Measurements from ENCODE around the gene PTPRK. TPM values are rescaled to one million over a fixed set of nuclear protein-coding genes. Genes with fewer than 3 reads are reported as not detected.

Gene PTPRK
- total and polyA plus RNA-seq, 9 of the 15 experiments (the other 6 are each of a cell fraction or from before 2014, with no cell fraction given): 0.04 to 0.51 TPM; not detected in 7

DNA sequence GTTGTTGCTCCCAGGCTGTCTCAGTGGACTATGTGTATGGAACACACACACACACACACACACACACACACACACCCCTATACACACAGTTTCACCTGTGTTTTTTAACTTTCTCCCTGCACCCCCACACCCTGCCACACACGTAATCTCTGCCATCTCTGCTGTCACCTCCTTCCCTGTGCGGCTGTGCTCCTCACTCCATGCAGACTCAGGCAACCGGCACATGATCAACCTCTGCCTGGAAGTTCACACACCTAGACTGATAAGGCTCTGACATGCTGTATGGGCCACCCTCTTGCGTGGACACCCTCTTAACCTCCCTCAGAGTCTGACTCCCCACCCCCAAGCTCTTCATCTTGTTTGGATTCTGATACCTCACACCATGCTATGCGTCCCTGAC is 467.3 kb downstream of the PTPRK start:
- no peak for FAIRE-seq
- H3K4me2 ChIP-seq (ENCODE audit: insufficient read depth, low read length): no peak overlapping the region
- H2AFZ ChIP-seq (ENCODE audit: low read depth, low read length): no peak overlapping the region
- no peaks in the 10 kb centered on the region for H3K9me1 ChIP-seq (ENCODE audit: control insufficient read depth, insufficient read depth, low read length)
- H3K79me2 ChIP-seq (ENCODE audit: control insufficient read depth, insufficient read depth, low read length): no peaks in the 10 kb centered on the region
- TF ChIP-seq ZNF551 (CRISPR knock-in tag; IDR thresholded peaks at IDR 0.05): no peak
- TF ChIP-seq HNRNPUL1 (IDR thresholded peaks at IDR 0.05; ENCODE audit: low read length): no peak
- TF ChIP-seq HDAC6 (IDR thresholded peaks at IDR 0.05; ENCODE audit: low read depth, low read length): no peak
- no peak for TF ChIP-seq ZBTB17 (CRISPR knock-in tag; IDR thresholded peaks at IDR 0.05)
- TF ChIP-seq MCM2 (IDR thresholded peaks at IDR 0.05; ENCODE audit: low read depth): no peak
- TF ChIP-seq GABPA (tag; conservative IDR thresholded peaks at IDR 0.05; ENCODE audit: low read depth): no peak
- TF ChIP-seq JUN (IDR thresholded peaks at IDR 0.05; ENCODE audit: borderline replicate concordance, low read depth, low read length): no peak
- no peak for TF ChIP-seq JUN (CRISPR knock-in tag; IDR thresholded peaks at IDR 0.05; ENCODE audit: borderline replicate concordance)
- ChIA-PET POLR2A (no interaction called here), CTCF (ENCODE audit: low intra/inter-chr PET ratio) (no interaction called here)
- H3K9ac ChIP-seq (ENCODE audit: insufficient read depth in 1 of 2, low read depth in 2 of 2, low read length in 2 of 2): no peak overlapping the region
- intact Hi-C loops (cut with micrococcal nuclease) (no loop called here), in situ Hi-C loops (cut with MboI) (no loop called here)
- ATAC-seq: no peak
- WGBS (ENCODE audit: insufficient coverage, low coverage, missing lambda C conversion rate): 0% methylated on average over 5 of the region's 5 CpGs
- no peak overlapping the region for H3K4me3 ChIP-seq
- BruUV-seq (replicated peaks): no TSS peak
- no peaks in the 10 kb centered on the region for H3K4me1 ChIP-seq (replicated peaks in 1 of 2; ENCODE audit: control insufficient read depth in 2 of 2, insufficient read depth in 2 of 2, low read length in 2 of 2)
- H3K36me3 ChIP-seq (ENCODE audit: control insufficient read depth, insufficient read depth, low read length): no peaks in the 10 kb centered on the region
- no peak for DNase-seq (ENCODE audit: extremely low read depth in 1 of 4, low spot score in 3 of 4)
- no peaks in the 10 kb centered on the region for H3K27me3 ChIP-seq (ENCODE audit: control insufficient read depth in 2 of 2, insufficient read depth in 2 of 2, low read length in 2 of 2)
- no peaks in the 10 kb centered on the region for H4K20me1 ChIP-seq (replicated peaks; ENCODE audit: control insufficient read depth, insufficient read depth, low read length)
- no peak overlapping the region for H3K27ac ChIP-seq (ENCODE audit: extremely low read depth, low read depth, low read length)
- H3K9me3 ChIP-seq (replicated peaks; ENCODE audit: control insufficient read depth, insufficient read depth, low read depth, low read length): peaks cover 2% of the 10 kb centered on the region

DNA sequence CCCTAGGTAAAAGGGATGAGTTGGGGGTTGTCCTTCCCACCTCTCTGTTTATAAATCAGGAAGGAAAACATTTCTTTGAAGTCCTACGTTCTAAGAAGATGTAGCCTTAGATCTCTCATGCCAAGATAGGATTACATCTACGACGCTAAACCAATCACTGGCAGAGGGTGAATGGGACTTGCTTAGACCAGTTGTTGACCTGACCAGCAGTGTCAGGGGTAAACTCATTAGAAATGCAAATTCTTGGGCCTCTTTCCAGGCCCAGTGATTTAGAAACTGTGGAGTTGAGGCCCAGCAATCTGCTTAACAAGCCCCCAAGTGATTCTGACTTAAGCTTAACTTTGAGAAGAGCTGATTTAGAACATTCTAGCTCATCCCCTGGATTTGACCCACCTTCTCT is 472.4 kb downstream of the PTPRK start:
- H3K9me3 ChIP-seq (replicated peaks; ENCODE audit: control insufficient read depth, insufficient read depth, low read depth, low read length): no peaks in the 10 kb centered on the region
- H2AFZ ChIP-seq (ENCODE audit: low read depth, low read length): no peak overlapping the region
- in situ Hi-C loops (cut with MboI): no loop called here
- no peak overlapping the region for H3K9ac ChIP-seq (ENCODE audit: insufficient read depth in 1 of 2, low read depth in 2 of 2, low read length in 2 of 2)
- H3K36me3 ChIP-seq (ENCODE audit: control insufficient read depth, insufficient read depth, low read length): no peaks in the 10 kb centered on the region
- no peaks in the 10 kb centered on the region for H3K79me2 ChIP-seq (ENCODE audit: control insufficient read depth, insufficient read depth, low read length)
- ATAC-seq (no peak), FAIRE-seq (no peak), DNase-seq (ENCODE audit: extremely low read depth in 1 of 4, low spot score in 3 of 4) (no peak)
- H3K27me3 ChIP-seq (ENCODE audit: control insufficient read depth in 2 of 2, insufficient read depth in 2 of 2, low read length in 2 of 2): no peaks in the 10 kb centered on the region
- ChIA-PET CTCF (ENCODE audit: low intra/inter-chr PET ratio) (no interaction called here), POLR2A (no interaction called here)
- intact Hi-C loops (cut with micrococcal nuclease): no loop called here
- WGBS (ENCODE audit: insufficient coverage, low coverage, missing lambda C conversion rate): 0% methylated on average over 3 of the region's 3 CpGs
- H3K4me3 ChIP-seq: no peak overlapping the region
- no peaks in the 10 kb centered on the region for H3K4me1 ChIP-seq (replicated peaks in 1 of 2; ENCODE audit: control insufficient read depth in 2 of 2, insufficient read depth in 2 of 2, low read length in 2 of 2)
- no peak overlapping the region for H3K27ac ChIP-seq (ENCODE audit: extremely low read depth, low read depth, low read length)
- TF ChIP-seq NEUROD1 (IDR thresholded peaks at IDR 0.05; ENCODE audit: borderline replicate concordance, low read depth, low read length, partially characterized antibody) (no peak), TRIM24 (IDR thresholded peaks at IDR 0.05) (no peak), DDX20 (tag; IDR thresholded peaks at IDR 0.05; ENCODE audit: low read depth) (no peak), NELFE (IDR thresholded peaks at IDR 0.05; ENCODE audit: insufficient read depth, insufficient read length) (no peak)
- TF ChIP-seq, protein P1, sequence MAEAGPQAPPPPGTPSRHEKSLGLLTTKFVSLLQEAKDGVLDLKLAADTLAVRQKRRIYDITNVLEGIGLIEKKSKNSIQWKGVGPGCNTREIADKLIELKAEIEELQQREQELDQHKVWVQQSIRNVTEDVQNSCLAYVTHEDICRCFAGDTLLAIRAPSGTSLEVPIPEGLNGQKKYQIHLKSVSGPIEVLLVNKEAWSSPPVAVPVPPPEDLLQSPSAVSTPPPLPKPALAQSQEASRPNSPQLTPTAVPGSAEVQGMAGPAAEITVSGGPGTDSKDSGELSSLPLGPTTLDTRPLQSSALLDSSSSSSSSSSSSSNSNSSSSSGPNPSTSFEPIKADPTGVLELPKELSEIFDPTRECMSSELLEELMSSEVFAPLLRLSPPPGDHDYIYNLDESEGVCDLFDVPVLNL (CRISPR knock-in tag; IDR thresholded peaks at IDR 0.05; ENCODE audit: low read depth): no peak
- TF ChIP-seq, protein P2, sequence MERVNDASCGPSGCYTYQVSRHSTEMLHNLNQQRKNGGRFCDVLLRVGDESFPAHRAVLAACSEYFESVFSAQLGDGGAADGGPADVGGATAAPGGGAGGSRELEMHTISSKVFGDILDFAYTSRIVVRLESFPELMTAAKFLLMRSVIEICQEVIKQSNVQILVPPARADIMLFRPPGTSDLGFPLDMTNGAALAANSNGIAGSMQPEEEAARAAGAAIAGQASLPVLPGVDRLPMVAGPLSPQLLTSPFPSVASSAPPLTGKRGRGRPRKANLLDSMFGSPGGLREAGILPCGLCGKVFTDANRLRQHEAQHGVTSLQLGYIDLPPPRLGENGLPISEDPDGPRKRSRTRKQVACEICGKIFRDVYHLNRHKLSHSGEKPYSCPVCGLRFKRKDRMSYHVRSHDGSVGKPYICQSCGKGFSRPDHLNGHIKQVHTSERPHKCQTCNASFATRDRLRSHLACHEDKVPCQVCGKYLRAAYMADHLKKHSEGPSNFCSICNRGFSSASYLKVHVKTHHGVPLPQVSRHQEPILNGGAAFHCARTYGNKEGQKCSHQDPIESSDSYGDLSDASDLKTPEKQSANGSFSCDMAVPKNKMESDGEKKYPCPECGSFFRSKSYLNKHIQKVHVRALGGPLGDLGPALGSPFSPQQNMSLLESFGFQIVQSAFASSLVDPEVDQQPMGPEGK (CRISPR knock-in tag; IDR thresholded peaks at IDR 0.05; ENCODE audit: borderline replicate concordance): no peak
- H3K4me2 ChIP-seq (ENCODE audit: insufficient read depth, low read length): no peak overlapping the region
- no peaks in the 10 kb centered on the region for H4K20me1 ChIP-seq (replicated peaks; ENCODE audit: control insufficient read depth, insufficient read depth, low read length)
- H3K9me1 ChIP-seq (ENCODE audit: control insufficient read depth, insufficient read depth, low read length): no peaks in the 10 kb centered on the region
- BruUV-seq (replicated peaks): no TSS peak

Data from K562 (cell line).